Measurements from ENCODE around the gene SEZ6L2. TPM values are rescaled to one million over a fixed set of nuclear protein-coding genes. Genes with fewer than 3 reads are reported as not detected.

SEZ6L2 gene
- total and polyA plus RNA-seq, 2 of the 13 experiments (the other 11 are each of a cell fraction or from before 2014, with no cell fraction given) = 14.9 to 16.9 TPM

- TF ChIP-seq IRF9 (CRISPR knock-in tag; IDR thresholded peaks at IDR 0.05; ENCODE audit: borderline replicate concordance) = peak; percentile 80; the same call in 1 of the 2 replicates
- TF ChIP-seq, protein P1, sequence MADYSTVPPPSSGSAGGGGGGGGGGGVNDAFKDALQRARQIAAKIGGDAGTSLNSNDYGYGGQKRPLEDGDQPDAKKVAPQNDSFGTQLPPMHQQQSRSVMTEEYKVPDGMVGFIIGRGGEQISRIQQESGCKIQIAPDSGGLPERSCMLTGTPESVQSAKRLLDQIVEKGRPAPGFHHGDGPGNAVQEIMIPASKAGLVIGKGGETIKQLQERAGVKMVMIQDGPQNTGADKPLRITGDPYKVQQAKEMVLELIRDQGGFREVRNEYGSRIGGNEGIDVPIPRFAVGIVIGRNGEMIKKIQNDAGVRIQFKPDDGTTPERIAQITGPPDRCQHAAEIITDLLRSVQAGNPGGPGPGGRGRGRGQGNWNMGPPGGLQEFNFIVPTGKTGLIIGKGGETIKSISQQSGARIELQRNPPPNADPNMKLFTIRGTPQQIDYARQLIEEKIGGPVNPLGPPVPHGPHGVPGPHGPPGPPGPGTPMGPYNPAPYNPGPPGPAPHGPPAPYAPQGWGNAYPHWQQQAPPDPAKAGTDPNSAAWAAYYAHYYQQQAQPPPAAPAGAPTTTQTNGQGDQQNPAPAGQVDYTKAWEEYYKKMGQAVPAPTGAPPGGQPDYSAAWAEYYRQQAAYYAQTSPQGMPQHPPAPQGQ (CRISPR knock-in tag; IDR thresholded peaks at IDR 0.05; ENCODE audit: borderline replicate concordance) = no peak
- TF ChIP-seq MXD4 (CRISPR knock-in tag; IDR thresholded peaks at IDR 0.05) = peak; percentile 78; the same call in 1 of the 2 replicates
- peak; percentile 60; the same call in 1 of the 2 replicates for TF ChIP-seq PPARG (CRISPR knock-in tag; conservative IDR thresholded peaks at IDR 0.05)
- TF ChIP-seq, protein P2, sequence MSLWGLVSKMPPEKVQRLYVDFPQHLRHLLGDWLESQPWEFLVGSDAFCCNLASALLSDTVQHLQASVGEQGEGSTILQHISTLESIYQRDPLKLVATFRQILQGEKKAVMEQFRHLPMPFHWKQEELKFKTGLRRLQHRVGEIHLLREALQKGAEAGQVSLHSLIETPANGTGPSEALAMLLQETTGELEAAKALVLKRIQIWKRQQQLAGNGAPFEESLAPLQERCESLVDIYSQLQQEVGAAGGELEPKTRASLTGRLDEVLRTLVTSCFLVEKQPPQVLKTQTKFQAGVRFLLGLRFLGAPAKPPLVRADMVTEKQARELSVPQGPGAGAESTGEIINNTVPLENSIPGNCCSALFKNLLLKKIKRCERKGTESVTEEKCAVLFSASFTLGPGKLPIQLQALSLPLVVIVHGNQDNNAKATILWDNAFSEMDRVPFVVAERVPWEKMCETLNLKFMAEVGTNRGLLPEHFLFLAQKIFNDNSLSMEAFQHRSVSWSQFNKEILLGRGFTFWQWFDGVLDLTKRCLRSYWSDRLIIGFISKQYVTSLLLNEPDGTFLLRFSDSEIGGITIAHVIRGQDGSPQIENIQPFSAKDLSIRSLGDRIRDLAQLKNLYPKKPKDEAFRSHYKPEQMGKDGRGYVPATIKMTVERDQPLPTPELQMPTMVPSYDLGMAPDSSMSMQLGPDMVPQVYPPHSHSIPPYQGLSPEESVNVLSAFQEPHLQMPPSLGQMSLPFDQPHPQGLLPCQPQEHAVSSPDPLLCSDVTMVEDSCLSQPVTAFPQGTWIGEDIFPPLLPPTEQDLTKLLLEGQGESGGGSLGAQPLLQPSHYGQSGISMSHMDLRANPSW (CRISPR knock-in tag; IDR thresholded peaks at IDR 0.05; ENCODE audit: borderline replicate concordance) = no peak
- TF ChIP-seq PRPF4 (IDR thresholded peaks at IDR 0.05; ENCODE audit: low read depth, low read length, poor library complexity, severe bottlenecking) = no peak
- TF ChIP-seq SNAI1 (CRISPR knock-in tag; IDR thresholded peaks at IDR 0.05; ENCODE audit: borderline replicate concordance) = no peak
- no peak for TF ChIP-seq ZNF543 (CRISPR knock-in tag; IDR thresholded peaks at IDR 0.05)
- TF ChIP-seq, protein P3, sequence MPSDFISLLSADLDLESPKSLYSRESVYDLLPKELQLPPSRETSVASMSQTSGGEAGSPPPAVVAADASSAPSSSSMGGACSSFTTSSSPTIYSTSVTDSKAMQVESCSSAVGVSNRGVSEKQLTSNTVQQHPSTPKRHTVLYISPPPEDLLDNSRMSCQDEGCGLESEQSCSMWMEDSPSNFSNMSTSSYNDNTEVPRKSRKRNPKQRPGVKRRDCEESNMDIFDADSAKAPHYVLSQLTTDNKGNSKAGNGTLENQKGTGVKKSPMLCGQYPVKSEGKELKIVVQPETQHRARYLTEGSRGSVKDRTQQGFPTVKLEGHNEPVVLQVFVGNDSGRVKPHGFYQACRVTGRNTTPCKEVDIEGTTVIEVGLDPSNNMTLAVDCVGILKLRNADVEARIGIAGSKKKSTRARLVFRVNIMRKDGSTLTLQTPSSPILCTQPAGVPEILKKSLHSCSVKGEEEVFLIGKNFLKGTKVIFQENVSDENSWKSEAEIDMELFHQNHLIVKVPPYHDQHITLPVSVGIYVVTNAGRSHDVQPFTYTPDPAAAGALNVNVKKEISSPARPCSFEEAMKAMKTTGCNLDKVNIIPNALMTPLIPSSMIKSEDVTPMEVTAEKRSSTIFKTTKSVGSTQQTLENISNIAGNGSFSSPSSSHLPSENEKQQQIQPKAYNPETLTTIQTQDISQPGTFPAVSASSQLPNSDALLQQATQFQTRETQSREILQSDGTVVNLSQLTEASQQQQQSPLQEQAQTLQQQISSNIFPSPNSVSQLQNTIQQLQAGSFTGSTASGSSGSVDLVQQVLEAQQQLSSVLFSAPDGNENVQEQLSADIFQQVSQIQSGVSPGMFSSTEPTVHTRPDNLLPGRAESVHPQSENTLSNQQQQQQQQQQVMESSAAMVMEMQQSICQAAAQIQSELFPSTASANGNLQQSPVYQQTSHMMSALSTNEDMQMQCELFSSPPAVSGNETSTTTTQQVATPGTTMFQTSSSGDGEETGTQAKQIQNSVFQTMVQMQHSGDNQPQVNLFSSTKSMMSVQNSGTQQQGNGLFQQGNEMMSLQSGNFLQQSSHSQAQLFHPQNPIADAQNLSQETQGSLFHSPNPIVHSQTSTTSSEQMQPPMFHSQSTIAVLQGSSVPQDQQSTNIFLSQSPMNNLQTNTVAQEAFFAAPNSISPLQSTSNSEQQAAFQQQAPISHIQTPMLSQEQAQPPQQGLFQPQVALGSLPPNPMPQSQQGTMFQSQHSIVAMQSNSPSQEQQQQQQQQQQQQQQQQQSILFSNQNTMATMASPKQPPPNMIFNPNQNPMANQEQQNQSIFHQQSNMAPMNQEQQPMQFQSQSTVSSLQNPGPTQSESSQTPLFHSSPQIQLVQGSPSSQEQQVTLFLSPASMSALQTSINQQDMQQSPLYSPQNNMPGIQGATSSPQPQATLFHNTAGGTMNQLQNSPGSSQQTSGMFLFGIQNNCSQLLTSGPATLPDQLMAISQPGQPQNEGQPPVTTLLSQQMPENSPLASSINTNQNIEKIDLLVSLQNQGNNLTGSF (CRISPR knock-in tag; IDR thresholded peaks at IDR 0.05) = no peak
- TF ChIP-seq EP300 (IDR thresholded peaks at IDR 0.05; ENCODE audit: low read depth in 2 of 2, low read length in 2 of 2) = peak in 1 of 2 experiments; percentile 50; a peak in 3 of 4 replicates
- TF ChIP-seq EP300 (CRISPR knock-in tag; IDR thresholded peaks at IDR 0.05; ENCODE audit: borderline replicate concordance) = peak; percentile 71; the same call in 1 of the 2 replicates
- peak; percentile 64 for TF ChIP-seq YY1 (IDR thresholded peaks at IDR 0.05; ENCODE audit: insufficient read depth, insufficient replicate concordance, low read depth, low read length)
These were observed 36.3 kb downstream of the SEZ6L2 start, which contains the start of gene CDIPT (continued) for GRCh38 chr16:29862884-29863668.

Measured in HepG2 (cell line).